ENCODE results near the gene CELF2. TPM values are rescaled to one million over a fixed set of nuclear protein-coding genes. Genes with fewer than 3 reads are reported as not detected.

CELF2 gene
- total and polyA plus RNA-seq, 12 donors = 13.0 to 90.9 (median 80.9) TPM

- 43 to 49% methylated on average over 10 of the region's 10 CpGs for WGBS, 2 donors
- intact Hi-C loops (cut with DNase I) = loop anchor here in 2 of 10 donors (10.0 kb wide), 2 partner anchors 114 to 214 kb away; no protein-coding TSS in a partner anchor
- Histone ChIP-seq H3K4me3 (no peak overlapping the region), H3K36me3 (no peaks in the 10 kb centered on the region), H3K27me3 (no peaks in the 10 kb centered on the region), H3K27ac (peak overlapping the region; percentile 10 to 86 (median 68)), H3K4me1 (peaks cover 28 to 74% (median 61%) of the 10 kb centered on the region in 9 donors), H3K9me3 (no peaks in the 10 kb centered on the region)
- no peak for DNase-seq
- TF ChIP-seq CTCF (IDR thresholded peaks at IDR 0.05) = no peak
- ATAC-seq = peak in 1 of 8 donors; percentile 29
Measured at GRCh38 chr10:11050301-11051287, 32.9 kb downstream of the CELF2 start.

- Histone ChIP-seq H3K27me3 (no peaks in the 10 kb centered on the region), H3K27ac (peak overlapping the region in 4 of 10 donors; percentile 10 to 26 (median 18)), H3K4me1 (peaks cover 10 to 44% (median 35%) of the 10 kb centered on the region in 9 donors), H3K9me3 (peaks cover 0 to 5% (median 0%) of the 10 kb centered on the region in 11 donors), H3K4me3 (no peak overlapping the region), H3K36me3 (peaks cover 0 to 7% (median 0%) of the 10 kb centered on the region in 9 donors)
- TF ChIP-seq CTCF (IDR thresholded peaks at IDR 0.05) = no peak
- intact Hi-C loops (cut with DNase I) = loop anchor here in 2 of 10 donors (10.0 kb wide), 2 partner anchors 108 to 208 kb away; no protein-coding TSS in a partner anchor
- WGBS, 2 donors = 70 to 71% methylated on average over 6 of the region's 6 CpGs
- no peak for DNase-seq
- ATAC-seq = peak in 5 of 8 donors; percentile 13 to 75 (median 52)
Measured at GRCh38 chr10:11057018-11057417, 39.3 kb downstream of the CELF2 start.

- no peak for DNase-seq
- H3K36me3 ChIP-seq = peaks cover 0 to 7% (median 0%) of the 10 kb centered on the region in 9 donors
- no peak overlapping the region for H3K4me3 ChIP-seq
- peaks cover 0 to 7% (median 0%) of the 10 kb centered on the region in 11 donors for H3K9me3 ChIP-seq
- ATAC-seq = peak in 2 of 8 donors; percentile 5 to 34
- intact Hi-C loops (cut with DNase I) = loop anchor here in 2 of 10 donors (10.0 kb wide), 2 partner anchors 107 to 207 kb away; no protein-coding TSS in a partner anchor
- TF ChIP-seq CTCF (IDR thresholded peaks at IDR 0.05) = no peak
- no peaks in the 10 kb centered on the region for H3K27me3 ChIP-seq
- peaks cover 10 to 40% (median 35%) of the 10 kb centered on the region in 9 donors for H3K4me1 ChIP-seq
- H3K27ac ChIP-seq = peak overlapping the region in 4 of 10 donors; percentile 10 to 24 (median 15)
- WGBS, 2 donors = 73 to 74% methylated on average over 6 of the region's 6 CpGs
Measured at GRCh38 chr10:11057448-11057847, 39.8 kb downstream of the CELF2 start.

GRCh38 chr10:11057994-11058393, 40.3 kb downstream of the CELF2 start:
- WGBS, 2 donors = 65 to 71% methylated on average over 4 of the region's 4 CpGs
- Histone ChIP-seq H3K36me3 (peaks cover 0 to 7% (median 0%) of the 10 kb centered on the region in 9 donors), H3K4me1 (peaks cover 10 to 39% (median 32%) of the 10 kb centered on the region in 9 donors), H3K9me3 (peaks cover 0 to 7% (median 0%) of the 10 kb centered on the region in 11 donors), H3K27me3 (no peaks in the 10 kb centered on the region), H3K4me3 (no peak overlapping the region), H3K27ac (peak overlapping the region in 1 of 10 donors; percentile 19)
- ATAC-seq (no peak), DNase-seq (no peak)
- intact Hi-C loops (cut with DNase I) = loop anchor here in 2 of 10 donors (10.0 kb wide), 2 partner anchors 107 to 207 kb away; no protein-coding TSS in a partner anchor
- no peak for TF ChIP-seq CTCF (IDR thresholded peaks at IDR 0.05)
